Measurements from ENCODE around the gene BTN1A1. TPM values are rescaled to one million over a fixed set of nuclear protein-coding genes. Genes with fewer than 3 reads are reported as not detected.
"Not testable (repeated sequence)": the region's sequence is repeated elsewhere in the genome, so short reads cannot be mapped to it uniquely, and the experiment has no call there.

Gene BTN1A1
- total RNA-seq, 2 donors from 2014 or later: not detected

DNA sequence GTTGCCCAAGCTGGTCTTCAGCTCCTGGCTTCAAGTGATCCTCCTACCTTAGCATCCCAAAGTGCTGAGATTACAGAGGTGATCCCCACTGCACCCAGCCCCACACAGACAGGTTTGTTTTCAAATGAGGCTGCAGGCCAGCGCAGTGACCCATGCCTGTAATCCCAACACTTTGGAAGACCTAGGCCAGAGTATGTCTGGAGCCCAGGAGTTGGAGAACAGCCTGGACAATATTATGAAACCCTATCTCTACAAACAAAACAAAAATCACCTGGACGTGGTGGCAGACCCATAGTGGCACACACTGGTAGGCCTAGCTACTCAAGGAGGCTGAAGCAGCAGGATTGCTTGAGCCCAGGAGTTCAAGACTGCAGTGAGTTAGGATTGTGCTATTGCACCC, 30.1 kb downstream of the BTN1A1 start:
- DNase-seq (ENCODE audit: low spot score): no peak
- intact Hi-C loops (cut with DNase I): loop anchor here in 1 of 2 donors (10.0 kb wide), 1 partner anchor 165 kb away; the partner anchor contains the start of gene BTN3A2

DNA sequence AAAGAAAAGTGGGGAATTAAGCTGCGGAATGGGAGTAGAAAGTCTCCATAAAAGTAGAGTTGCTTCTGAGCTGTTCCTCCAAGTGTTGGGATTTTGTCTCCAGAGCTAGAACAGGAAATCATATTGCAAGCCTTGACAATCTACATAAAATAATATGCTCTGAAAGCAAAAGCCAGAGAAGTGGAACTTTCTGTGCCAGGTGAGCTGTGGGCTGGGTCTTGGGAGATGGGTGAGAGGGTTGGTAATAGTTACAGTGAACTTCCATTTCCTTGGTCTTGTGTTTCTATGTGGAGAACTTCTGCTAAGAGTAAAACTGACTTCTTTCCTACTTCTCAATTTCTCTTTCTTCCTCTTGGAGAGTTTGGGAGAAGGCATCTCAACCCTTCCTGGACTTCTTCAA, 31.8 kb downstream of the BTN1A1 start:
- no peak for DNase-seq (ENCODE audit: low spot score)
- intact Hi-C loops (cut with DNase I): loop anchor here in 1 of 2 donors (10.0 kb wide), 1 partner anchor 167 kb away; the partner anchor contains the start of gene BTN3A2

DNA sequence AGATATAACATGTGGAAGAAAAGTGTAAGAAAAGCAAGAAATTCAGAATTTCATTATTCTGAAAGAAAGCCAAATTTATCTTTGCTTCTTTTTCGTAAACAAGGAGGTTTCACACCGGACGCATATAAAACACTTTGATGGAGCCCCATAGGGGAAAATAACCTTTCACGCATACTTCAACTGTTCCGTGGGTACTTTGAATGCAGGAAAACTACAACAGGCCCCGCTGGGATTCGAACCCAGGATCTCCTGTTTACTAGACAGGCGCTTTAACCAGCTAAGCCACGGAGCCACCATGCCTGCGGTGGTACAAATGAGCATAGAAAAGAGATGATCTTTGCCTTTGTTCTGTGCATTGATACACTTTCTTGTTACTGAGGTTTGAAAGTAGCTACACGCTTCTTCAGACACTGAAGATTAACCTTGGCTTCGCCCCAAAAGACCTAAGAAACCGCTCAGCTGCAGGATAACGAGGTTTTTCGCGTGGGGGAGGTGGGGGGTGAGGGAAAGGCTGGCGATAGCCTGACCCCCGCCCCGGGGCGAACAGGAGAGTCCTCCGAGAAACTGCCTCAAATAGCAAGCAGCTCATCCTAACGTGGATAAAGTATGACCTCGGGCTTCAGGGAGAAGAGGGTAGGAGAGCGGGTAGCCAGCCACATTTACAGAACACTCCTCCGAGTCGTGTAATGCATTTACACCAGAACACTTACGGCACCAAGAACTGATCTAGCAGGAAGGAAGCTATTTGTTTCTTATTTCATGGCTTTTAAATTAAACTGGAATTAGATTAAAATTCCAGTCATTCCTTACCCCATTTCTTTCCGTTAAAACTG, 32.8 kb downstream of the BTN1A1 start:
- peak; percentile 91 for DNase-seq (ENCODE audit: low spot score)
- intact Hi-C loops (cut with DNase I): loop anchor here in 1 of 2 donors (10.0 kb wide), 1 partner anchor 168 kb away; the partner anchor contains the start of gene BTN3A2

DNA sequence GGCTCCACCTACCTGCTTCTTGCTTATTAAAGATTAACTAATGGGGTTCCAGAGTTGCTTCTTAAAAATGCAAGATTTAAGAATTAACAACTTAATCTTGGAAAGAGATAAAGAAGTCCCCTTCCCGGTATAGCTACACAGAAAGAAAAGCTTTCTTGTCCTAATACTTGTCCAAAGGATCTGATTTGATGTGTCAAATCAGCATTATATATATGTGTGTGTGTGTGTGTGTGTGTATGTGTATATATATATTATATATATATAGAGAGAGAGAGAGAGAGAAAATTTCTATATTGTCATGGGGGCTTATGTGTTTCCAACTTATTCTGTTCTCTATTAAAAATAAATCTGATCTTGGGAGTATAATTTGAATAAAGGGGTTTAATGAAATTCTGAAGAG, 33.4 kb downstream of the BTN1A1 start:
- DNase-seq (ENCODE audit: low spot score): no peak
- intact Hi-C loops (cut with DNase I): loop anchor here in 1 of 2 donors (10.0 kb wide), 1 partner anchor 169 kb away; the partner anchor contains the start of gene BTN3A2

DNA sequence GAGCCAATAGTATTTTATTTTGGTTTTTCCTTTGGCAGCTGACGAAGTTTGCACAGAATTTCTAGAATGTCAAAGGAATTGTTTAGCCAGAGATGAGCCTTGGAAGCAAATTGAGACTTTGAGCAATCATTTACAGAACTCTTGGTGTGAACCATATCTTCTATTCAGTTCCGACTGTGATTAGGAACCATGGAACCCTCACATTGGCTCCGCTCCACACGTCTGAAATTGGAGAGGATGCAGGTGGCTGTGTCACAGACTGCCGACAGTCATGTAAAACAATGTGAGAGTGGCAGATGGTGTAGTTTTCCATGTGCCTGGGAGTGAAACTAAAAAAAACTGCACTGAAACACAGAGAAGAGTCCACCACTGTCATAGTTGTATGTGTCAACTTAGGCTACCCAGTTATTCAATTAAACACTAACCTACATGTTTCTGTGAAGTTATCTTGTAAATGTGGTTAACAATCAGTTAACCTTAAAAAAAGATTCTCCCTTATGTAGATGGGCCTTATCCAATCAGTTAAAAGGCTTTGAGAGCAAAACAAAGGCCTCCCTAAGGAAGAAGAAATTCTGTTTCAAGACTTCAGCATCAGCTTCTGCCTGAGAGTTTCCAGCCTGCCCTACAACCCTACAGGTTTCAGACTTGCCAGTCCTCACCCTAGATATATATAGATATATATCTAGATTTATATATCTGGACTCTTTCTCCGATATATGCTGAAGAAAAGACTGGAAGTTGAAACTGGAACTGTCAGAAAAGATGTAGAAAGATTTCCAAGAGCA, 34.8 kb downstream of the BTN1A1 start:
- intact Hi-C loops (cut with DNase I): loop anchor here in 1 of 2 donors (10.0 kb wide), 1 partner anchor 170 kb away; the partner anchor contains the start of gene BTN3A2
- DNase-seq (ENCODE audit: low spot score): no peak

DNA sequence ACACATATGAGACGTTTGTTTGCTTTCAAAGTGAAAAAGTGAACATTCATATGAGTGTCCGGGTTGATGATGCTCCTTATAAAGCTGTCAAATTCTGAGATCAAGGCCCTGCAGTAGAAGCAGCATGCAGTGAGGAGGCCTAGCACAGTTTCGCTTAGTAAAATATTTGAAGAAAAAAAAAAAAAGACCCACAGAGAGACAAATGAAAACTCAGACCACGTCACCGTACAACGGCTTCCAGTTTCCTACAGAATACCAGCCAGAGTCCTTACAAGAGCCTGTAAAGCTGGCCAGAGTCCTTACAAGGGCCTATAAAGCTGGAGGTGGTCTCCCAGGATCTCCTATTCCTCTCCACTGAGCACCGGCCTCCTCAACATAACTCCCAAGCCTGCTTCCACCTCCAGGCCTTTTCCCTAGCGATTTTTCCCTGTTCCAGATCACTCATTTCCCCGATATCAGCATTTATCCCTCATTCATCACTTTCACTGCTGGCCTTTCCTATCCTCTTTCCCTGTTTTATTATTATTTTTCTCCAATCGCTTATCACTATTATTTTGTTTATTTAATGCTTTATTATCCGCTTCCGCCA, 36.6 kb downstream of the BTN1A1 start:
- intact Hi-C loops (cut with DNase I): loop anchor here in 1 of 2 donors (10.0 kb wide), 1 partner anchor 172 kb away; the partner anchor contains the start of gene BTN3A2
- no peak for DNase-seq (ENCODE audit: low spot score)

DNA sequence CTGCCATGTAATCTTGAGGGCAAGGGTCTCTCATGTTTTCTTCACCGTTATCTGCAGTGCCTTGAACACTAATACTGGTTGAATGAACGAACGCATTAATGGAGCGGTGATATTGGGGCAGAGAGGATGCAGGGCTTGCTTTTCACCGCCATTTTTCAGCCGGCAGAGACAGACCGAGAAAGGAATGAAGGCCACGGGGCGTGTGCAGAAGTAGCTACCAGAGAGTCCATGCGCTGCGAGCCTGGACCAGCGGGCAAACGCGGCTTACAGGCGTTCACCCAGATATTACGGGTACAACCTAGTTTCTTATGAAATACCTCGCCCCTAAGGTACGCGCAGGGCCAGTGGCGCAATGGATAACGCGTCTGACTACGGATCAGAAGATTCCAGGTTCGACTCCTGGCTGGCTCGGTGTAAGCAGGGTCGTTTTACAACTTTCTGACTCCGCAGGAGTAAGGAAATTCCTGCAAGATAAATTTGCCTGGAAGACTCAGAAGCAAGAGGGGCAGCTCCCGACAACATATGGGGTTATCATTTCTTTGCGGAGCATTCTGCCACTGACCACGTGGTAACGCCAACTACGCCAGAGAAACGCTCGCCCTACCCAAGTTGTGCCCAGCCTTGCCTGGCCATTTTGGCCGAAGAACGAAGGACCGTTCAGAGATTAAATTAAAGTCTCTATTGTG, 37.2 kb downstream of the BTN1A1 start:
- DNase-seq (ENCODE audit: low spot score): peak; percentile 96
- intact Hi-C loops (cut with DNase I): loop anchor here in 1 of 2 donors (10.0 kb wide), 1 partner anchor 173 kb away; the partner anchor contains the start of gene BTN3A2

DNA sequence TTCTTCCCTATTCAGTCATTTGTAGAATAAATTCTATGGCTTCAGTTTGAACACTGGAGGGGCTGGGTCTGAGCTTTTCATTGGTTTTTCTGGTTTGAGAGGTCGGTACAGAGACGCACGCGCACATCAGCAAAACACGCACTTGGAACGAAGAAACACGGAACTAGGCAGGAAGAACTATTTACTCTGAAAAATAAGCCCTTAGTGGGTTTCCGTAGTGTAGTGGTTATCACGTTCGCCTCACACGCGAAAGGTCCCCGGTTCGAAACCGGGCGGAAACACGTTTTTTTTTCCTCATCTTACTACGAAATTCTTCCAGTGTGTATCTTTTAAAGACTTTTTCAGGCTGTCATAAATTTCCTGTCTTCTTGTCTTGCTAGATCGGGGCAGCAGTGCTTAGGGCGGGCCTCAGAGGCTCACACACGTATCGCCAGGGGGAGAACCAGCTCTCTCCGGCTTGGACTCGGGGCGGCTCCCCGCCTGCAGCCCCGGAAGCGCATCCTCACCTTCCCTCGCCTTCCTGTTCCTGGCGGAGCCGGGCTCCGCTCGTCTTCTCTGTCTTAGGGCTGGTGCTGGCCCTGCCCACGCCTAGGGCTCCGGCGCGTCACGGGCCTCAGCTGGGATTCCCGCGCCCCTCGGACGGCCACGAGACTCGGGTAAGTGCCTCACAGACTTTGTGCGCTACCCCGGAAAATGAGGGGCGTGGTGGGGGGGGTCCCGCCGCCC, 37.9 kb downstream of the BTN1A1 start, which contains the start of gene HMGN4:
Gene HMGN4, plus strand, starts transcription at position 521 of the 726 bp plus-strand sequence. CDS start 6,841 bp downstream, outside the sequence.
- intact Hi-C loops (cut with DNase I): loop anchor here in 1 of 2 donors (10.0 kb wide), 1 partner anchor 173 kb away; the partner anchor contains the start of gene BTN3A2
- peak; percentile 95 for DNase-seq (ENCODE audit: low spot score)

DNA sequence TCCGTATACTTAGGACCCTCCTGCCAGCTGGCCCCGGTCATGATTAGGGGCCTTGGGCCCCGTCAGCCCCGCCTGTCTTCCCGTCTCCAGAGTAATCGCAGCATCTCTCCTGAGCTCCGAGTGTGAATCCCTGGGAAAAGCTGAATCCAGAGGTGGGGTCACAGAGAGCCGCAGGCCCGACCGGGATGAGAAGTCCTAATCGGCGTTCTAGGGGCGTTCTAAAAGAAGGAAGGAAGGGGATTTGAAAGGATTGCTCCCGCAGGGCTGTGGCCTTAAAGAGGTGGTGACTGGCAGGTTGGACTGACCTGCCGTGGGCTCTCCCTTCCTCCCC, 38.4 kb downstream of the BTN1A1 start:
- no peak for DNase-seq (ENCODE audit: low spot score)
- intact Hi-C loops (cut with DNase I): loop anchor here in 1 of 2 donors (10.0 kb wide), 1 partner anchor 174 kb away; the partner anchor contains the start of gene BTN3A2

DNA sequence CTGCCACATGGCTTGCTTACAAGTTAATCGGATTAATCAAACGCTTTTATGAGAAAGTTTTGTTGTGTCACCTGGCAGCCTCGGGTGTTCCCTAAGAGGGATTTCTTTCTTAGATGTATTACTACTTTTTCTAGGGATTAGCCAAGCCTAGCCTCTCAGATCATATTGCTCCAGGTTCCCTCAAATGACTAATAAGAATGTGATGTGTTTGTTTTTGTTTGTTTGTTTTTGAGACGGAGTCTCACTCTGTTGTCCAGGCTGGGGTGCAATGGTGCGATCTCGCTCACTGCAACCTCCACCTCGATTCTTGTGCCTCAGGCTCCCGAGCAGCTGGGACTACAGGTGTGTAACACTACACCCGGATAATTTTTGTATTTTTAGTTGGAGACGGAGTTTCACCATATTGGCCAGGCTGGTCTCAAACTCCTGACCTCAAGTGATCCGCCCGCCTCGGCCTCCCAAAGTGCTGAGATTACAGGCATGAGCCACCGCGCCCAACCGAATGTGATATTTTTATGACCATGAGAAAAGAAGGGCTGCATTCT, 39.0 kb downstream of the BTN1A1 start:
- intact Hi-C loops (cut with DNase I): loop anchor here in 1 of 2 donors (10.0 kb wide), 1 partner anchor 174 kb away; the partner anchor contains the start of gene BTN3A2
- no peak for DNase-seq (ENCODE audit: low spot score)

DNA sequence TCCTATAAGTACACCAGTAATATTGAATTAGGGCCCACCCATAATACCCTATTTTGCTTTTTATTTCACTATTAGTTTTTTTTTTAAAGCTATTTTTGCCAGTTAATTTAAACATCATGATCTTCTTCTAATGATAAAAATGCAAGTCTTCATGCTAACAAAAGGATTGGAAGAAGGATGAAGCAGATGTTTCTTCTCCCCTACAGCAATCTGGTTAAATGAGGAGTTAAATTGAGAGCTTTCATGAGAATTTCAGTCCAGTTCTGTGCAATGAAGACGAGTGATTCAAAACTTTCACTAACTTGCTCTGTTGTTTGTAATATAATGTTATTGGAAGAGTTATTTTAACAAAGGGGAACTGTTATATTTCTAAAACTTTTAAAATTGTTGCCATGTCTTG, 41.5 kb downstream of the BTN1A1 start:
- intact Hi-C loops (cut with DNase I): no loop called here
- DNase-seq (ENCODE audit: low spot score): no peak

DNA sequence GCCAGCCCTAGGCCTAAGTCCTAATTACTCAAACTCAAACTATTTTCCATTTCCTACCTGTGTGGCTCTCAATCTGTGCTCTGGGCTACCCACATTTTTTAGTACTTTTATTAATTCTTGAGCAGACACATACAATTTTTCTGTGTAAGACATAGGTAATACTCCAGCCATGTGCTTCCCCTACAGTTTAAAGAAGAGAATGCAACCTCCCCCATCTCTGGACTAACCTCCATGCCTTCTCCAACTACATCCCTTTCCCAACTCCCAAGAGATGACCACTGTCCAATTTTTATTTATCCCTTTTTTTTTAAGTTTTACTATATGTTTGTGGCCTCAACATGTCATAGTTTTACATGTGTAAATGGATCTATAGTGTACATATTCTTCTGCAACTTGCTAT, 43.9 kb downstream of the BTN1A1 start:
- intact Hi-C loops (cut with DNase I): no loop called here

DNA sequence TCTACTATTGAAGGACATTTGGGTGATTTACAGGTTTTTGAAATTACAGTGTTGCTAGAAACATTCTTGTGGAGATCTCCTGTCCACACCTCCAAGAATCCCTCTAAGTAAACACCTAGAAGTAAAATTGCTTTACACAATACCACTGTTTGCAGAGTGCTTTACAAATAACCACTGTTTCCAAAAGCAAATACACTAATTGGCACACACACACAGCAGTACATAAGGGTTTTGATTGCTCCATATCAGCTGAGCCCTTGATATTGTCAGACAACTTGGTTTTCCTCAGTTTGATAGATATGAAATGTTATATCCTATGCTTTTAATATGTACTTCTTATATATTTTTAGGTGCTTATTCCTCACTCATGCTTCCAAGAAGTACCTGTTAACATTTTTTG, 44.4 kb downstream of the BTN1A1 start:
- intact Hi-C loops (cut with DNase I): no loop called here
- no peak for DNase-seq (ENCODE audit: low spot score)

More for the DNA sequence above, 43.9 kb downstream of the BTN1A1 start:
- no peak for DNase-seq (ENCODE audit: low spot score)

DNA sequence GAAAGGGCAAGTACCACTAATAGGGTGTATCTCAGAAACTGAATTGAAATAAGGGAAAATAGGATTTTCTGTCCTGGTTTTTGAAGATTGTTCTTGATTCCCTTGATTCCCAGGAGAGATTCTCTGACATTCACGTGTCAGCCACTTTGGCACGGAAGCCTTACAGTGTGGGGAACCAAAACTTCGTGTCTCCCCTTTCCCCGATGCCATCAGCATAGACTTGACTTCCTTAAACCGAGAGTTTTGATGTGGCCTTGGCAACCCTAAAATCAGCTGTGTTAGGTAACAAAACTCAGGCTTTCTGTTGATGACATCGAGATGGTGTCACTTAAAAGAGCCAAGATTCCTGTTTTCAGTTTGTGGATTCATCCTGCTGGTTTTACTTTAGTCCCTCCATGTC, 45.5 kb downstream of the BTN1A1 start:
- intact Hi-C loops (cut with DNase I): no loop called here
- DNase-seq (ENCODE audit: low spot score): no peak

DNA sequence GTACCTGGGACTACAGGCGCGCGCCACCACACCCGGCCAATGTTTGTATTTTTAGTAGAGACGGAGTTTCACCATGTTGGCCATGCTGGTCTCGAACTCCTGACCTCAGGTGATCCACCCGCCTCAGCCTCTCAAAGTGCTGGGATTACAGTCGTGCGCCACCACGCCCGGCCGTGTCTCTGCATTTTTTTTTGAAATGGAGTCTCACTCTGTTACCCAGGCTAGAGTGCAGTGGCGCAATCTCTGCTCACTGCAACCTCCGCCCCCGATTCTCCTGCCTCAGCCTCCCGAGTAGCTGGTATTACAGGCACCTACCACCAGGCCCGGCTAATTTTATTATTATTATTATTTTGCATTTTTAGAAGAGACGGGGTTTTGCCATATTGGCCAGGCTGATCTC, 47.3 kb downstream of the BTN1A1 start:
- intact Hi-C loops (cut with DNase I); DNase-seq (ENCODE audit: low spot score): not testable (repeated sequence)

DNA sequence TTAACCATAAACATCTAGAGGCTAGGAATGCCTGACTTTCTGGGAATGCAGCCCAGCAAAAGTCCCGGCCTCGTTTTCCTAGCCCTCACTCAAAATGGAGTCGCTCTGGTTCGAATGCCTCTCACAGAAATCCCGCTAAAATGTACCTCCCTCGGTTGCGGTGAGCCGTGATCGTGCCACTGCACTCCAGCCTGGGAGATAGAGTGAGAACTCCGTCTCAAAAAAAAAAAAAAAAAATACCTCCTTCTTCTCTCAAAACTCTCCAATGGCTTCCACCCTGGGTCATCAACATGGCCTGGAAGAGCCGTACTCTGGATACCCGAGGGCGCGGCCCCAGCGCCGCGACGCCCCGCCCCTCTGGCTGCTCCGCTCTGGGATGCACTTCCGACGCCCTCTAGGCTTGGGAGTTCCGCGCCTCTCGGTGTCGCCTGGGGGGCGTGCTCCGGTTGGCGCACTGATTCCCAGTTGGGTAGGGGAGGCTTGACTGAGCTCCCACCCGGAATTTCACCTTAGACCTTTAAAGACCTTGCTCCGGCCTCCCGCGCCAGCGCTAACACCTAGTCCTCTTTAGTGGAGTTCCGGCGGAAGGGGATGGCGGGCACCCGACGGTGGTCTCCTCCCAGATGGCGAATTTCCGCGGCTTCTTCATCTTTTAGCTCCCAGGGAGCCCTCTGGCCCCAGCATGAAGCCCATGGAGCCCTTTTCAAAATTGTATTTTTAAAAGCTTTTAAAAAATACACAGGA, 50.3 kb downstream of the BTN1A1 start:
- DNase-seq (ENCODE audit: low spot score): peak; percentile 89

DNA sequence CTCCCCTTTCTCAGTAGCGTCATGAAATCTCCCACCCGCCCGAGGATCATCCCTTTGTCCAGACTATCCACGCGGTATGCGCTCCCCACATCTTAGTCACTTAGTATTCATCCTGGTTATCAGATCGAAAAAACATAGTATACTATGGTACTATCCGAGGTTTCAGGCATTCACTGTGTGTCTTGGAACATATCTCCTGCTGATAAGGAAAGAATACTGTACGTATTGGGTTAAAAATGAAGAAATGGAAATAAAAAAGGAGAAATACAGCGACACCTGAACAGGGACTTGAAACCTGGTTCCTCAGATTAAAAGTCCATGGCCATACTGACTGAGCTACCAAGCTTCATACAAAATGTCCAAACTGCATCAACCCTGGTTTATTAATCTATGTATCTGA, 52.1 kb downstream of the BTN1A1 start:
- DNase-seq (ENCODE audit: low spot score): no peak
- intact Hi-C loops (cut with DNase I): no loop called here

More for the DNA sequence above, 50.3 kb downstream of the BTN1A1 start:
- intact Hi-C loops (cut with DNase I): no loop called here
